ENCODE measurements around the gene LSM3.

Gene LSM3

DNA sequence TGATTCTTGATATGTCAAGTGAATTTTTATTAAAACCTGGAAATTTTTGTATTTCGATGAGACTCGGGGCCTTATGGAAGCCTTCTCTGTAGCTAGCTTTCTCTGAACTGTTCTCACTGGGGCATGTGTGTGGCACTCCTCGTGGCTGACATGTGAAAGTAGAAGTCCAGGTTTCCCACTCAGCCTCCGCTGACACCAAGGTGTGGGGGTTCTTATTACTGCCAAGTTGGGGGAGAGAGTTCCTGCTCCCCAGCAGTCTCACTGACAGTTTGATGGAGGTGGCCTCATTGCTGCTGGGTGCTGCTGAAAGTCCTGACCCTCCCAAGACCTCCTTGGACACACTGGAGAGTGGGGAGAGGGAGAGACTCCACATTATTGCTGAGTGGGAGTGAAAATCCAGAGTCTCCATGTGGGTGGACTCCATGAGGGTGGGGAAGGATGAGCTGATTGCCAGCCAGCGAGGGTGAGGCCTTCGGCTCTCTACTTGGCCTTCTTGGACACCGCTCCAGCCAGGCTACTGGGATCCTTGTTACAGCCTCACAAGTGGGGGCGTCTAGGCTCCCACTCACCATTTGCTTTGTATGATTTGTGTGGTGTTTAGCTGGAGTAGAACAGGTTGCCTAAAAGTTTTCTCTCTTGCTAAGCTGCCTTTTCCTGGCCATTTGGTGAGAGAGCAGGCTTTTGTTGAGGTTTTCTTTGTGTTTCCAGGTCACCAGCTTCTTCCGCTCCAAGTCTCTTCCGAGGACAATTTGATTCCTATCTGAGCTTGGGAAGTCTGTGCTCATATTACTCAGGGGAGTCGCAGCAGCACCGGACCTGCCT is 64.1 kb downstream of the LSM3 start:
- H3K27ac ChIP-seq = no peak overlapping the region
- TF ChIP-seq, protein P1, sequence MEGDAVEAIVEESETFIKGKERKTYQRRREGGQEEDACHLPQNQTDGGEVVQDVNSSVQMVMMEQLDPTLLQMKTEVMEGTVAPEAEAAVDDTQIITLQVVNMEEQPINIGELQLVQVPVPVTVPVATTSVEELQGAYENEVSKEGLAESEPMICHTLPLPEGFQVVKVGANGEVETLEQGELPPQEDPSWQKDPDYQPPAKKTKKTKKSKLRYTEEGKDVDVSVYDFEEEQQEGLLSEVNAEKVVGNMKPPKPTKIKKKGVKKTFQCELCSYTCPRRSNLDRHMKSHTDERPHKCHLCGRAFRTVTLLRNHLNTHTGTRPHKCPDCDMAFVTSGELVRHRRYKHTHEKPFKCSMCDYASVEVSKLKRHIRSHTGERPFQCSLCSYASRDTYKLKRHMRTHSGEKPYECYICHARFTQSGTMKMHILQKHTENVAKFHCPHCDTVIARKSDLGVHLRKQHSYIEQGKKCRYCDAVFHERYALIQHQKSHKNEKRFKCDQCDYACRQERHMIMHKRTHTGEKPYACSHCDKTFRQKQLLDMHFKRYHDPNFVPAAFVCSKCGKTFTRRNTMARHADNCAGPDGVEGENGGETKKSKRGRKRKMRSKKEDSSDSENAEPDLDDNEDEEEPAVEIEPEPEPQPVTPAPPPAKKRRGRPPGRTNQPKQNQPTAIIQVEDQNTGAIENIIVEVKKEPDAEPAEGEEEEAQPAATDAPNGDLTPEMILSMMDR (conservative IDR thresholded peaks at IDR 0.05) = no peak

DNA sequence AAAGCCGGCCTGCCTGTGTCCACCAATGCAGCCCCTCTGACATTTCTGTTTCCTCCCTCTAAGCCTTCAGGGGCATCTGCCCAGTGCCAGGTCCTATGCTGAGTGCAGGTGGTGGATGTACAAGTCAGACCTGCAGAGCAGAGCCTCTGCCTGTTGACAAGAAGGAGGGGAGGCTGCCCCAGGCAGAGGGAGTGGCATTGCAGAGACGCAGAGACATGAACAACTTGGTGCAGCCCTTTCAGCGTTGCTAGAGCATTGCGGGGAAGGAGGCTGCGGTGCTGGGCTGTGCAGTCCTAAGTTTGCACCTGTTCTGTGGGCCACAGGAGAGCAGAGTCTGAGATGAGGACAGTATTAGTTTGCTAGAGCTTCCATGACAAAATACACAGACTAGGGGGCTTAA is 65.2 kb downstream of the LSM3 start:
- peak overlapping the region; percentile 46 for H3K27ac ChIP-seq
- TF ChIP-seq, protein P1 (conservative IDR thresholded peaks at IDR 0.05) = no peak

DNA sequence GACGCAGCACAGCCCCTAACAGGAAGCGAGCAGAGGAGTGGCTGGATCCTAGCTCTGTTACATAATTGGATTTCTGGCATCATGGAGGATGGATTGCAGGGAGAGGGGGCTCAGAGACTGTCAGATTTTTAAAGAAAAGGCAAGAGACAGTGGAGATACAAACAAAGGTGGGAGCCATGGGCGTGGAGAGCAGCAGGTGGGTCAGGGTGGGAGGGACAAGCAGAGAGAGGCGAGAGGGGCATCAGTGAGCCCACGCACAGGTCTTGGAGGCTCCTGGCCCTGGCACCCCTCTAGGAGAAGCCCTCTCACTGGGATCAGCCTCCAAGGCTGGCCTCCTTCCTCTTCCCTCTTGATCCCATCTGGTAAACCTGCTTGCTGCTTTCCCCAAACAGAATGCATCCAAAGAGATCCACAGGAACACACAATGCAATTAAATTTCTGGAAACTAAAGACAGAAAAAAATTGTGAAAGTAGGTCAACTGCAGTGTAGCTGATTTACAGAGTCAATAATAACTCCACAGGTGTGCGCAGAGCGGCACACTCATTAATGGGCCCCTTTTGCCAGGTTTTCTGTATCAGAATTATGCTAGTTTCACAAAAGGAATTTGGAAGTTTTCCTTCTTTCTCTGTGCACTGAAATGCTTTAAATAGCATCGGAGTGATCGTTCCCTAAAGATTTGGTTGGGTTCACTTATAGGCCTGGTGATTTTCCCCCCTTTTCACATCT is 66.1 kb downstream of the LSM3 start:
- TF ChIP-seq, protein P1 (conservative IDR thresholded peaks at IDR 0.05) = no peak

DNA sequence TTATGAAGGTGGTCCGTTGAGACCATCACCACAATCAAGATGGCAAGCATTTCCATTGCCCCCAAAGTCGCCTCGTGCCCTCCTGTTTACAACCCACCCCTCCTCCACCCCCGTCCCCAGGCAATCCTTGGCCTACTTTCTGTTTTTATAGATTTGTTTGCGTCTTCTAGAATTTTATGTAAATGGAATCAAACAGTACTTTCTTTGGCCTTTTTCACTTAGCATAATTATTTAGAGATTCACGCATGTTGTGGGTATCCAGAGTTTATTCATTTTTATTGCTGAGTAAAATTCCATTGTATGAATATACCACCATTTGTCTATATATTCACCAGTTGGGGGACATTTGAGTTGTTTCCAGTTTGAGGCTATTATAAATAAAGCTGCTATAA is 66.6 kb downstream of the LSM3 start:
- peak overlapping the region; percentile 46 for H3K27ac ChIP-seq
- TF ChIP-seq, protein P1 (conservative IDR thresholded peaks at IDR 0.05) = no peak

More for the DNA sequence above, 66.1 kb downstream of the LSM3 start:
- H3K27ac ChIP-seq = peak overlapping the region; percentile 46

DNA sequence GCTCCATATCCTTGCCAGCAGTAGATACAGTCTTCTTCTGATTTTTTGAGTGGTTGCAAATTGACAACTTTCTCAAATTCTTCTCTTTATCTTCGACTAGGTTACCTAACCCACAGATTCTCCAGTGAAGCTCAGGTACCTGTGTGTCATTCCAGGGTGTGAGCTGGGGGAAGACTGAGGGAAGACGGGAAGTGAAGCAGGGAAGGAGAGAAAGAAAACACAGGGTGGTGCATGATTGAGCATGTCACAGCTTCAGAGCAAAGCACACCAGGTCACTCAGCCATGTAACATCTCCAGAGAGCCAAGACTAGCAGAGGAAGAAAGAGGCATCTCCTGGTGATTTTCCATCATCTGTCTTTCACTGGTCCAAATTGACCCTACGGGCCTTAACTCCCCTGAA is 67.2 kb downstream of the LSM3 start:
- TF ChIP-seq, protein P1 (conservative IDR thresholded peaks at IDR 0.05) = no peak
- H3K27ac ChIP-seq = peak overlapping the region; percentile 6; the same call in 1 of the 2 replicates

DNA sequence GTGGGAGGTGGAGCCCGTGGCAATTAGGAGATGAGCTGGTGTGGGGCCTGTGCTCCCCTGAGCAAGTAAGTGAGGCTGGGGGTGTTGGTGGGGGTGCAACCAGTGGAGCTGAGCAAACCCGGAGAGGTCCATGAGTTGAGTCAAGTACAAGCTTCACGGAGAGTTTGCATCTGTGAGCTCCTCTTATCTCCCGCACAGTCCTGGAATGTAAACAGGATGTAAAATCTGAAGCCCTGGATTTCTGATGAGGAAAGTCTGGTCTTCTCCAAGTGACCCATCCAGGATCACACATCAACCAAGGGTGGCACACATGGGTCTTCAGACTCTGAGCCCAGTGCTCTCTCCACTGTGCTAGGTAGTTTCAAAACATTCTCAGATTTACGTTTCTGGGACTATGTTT is 67.8 kb downstream of the LSM3 start:
- TF ChIP-seq, protein P1 (conservative IDR thresholded peaks at IDR 0.05) = no peak
- peak overlapping the region; percentile 6; the same call in 1 of the 2 replicates for H3K27ac ChIP-seq

DNA sequence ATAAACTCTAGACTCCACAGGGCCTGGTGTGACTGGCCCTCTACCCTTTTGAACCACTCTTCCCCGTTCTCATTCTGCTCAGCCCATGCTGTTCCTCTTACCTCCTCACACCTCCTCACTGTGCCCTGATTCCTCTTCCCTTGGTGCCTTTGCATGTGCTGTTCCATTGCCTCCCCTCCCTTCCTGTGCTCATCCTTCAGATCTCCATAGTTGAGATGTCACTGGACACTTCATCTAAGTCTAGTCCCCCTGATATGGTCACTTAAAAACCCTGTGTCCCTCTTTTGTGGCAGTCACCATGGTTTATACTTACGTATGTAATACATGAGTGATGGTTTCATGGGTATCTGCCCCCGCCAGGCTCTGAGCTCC is 69.8 kb downstream of the LSM3 start:
- TF ChIP-seq, protein P1 (conservative IDR thresholded peaks at IDR 0.05) = no peak
- H3K27ac ChIP-seq = peak overlapping the region; percentile 94
